ENCODE results near the gene CTNNAL1. TPM values are rescaled to one million over a fixed set of nuclear protein-coding genes. Genes with fewer than 3 reads are reported as not detected.
A peak's percentile ranks its signal among the peaks of the same experiment; 100 is the strongest.
"Not testable (repeated sequence)": the region's sequence is repeated elsewhere in the genome, so short reads cannot be mapped to it uniquely, and the experiment has no call there.

CTNNAL1 gene
- total RNA-seq, 2 donors from 2014 or later, result 22.4 to 30.2 TPM

- no peaks in the 10 kb centered on the region for H3K36me3 ChIP-seq
- no peak overlapping the region for H3K9ac ChIP-seq (ENCODE audit: low read depth in 2 of 2, low read length in 2 of 2)
- H3K4me1 ChIP-seq, result peaks cover 8% of the 10 kb centered on the region
- intact Hi-C loops (cut with DNase I), result no loop called here
- H3K27ac ChIP-seq, result no peak overlapping the region
- no peaks in the 10 kb centered on the region for H3K9me3 ChIP-seq
- no peak for TF ChIP-seq CTCF (IDR thresholded peaks at IDR 0.05)
- no peak for DNase-seq
- H3K4me3 ChIP-seq, result no peak overlapping the region
- no peaks in the 10 kb centered on the region for H3K27me3 ChIP-seq
These were observed 84.9 kb downstream of the CTNNAL1 start for GRCh38 chr9:108928386-108928785.

GRCh38 chr9:108924466-108924865 lies 88.8 kb downstream of the CTNNAL1 start:
- Histone ChIP-seq H3K27ac (no peak overlapping the region), H3K9me3 (no peaks in the 10 kb centered on the region), H3K27me3 (no peaks in the 10 kb centered on the region), H3K9ac (ENCODE audit: low read depth in 2 of 2, low read length in 2 of 2) (no peak overlapping the region), H3K4me1 (no peaks in the 10 kb centered on the region), H3K36me3 (no peaks in the 10 kb centered on the region), H3K4me3 (no peak overlapping the region)
- no peak for DNase-seq
- no peak for TF ChIP-seq CTCF (IDR thresholded peaks at IDR 0.05)
- intact Hi-C loops (cut with DNase I), result no loop called here

- DNase-seq, result no peak
- Histone ChIP-seq H3K9ac (ENCODE audit: low read depth in 2 of 2, low read length in 2 of 2) (no peak overlapping the region), H3K4me1 (no peaks in the 10 kb centered on the region), H3K27me3 (no peaks in the 10 kb centered on the region), H3K27ac (no peak overlapping the region), H3K4me3 (no peak overlapping the region), H3K36me3 (no peaks in the 10 kb centered on the region), H3K9me3 (no peaks in the 10 kb centered on the region)
- no peak for TF ChIP-seq CTCF (IDR thresholded peaks at IDR 0.05)
- intact Hi-C loops (cut with DNase I), result no loop called here
These were observed 92.1 kb downstream of the CTNNAL1 start for GRCh38 chr9:108921200-108921599.

GRCh38 chr9:108920401-108920800 lies 92.9 kb downstream of the CTNNAL1 start:
- H3K4me1 ChIP-seq; H3K27me3 ChIP-seq; intact Hi-C loops (cut with DNase I); DNase-seq; H3K36me3 ChIP-seq; H3K9me3 ChIP-seq; H3K9ac ChIP-seq (ENCODE audit: low read depth in 2 of 2, low read length in 2 of 2); H3K4me3 ChIP-seq; H3K27ac ChIP-seq: not testable (repeated sequence)

GRCh38 chr9:108919517-108919916 lies 93.8 kb downstream of the CTNNAL1 start:
- Histone ChIP-seq H3K9me3 (no peaks in the 10 kb centered on the region), H3K27me3 (no peaks in the 10 kb centered on the region), H3K4me3 (no peak overlapping the region), H3K4me1 (no peaks in the 10 kb centered on the region), H3K36me3 (no peaks in the 10 kb centered on the region), H3K9ac (ENCODE audit: low read depth in 2 of 2, low read length in 2 of 2) (no peak overlapping the region), H3K27ac (no peak overlapping the region)
- no peak for TF ChIP-seq CTCF (IDR thresholded peaks at IDR 0.05)
- DNase-seq, result peak; percentile 30
- intact Hi-C loops (cut with DNase I), result no loop called here

- no peaks in the 10 kb centered on the region for H3K27me3 ChIP-seq
- DNase-seq, result no peak
- H3K9me3 ChIP-seq, result no peaks in the 10 kb centered on the region
- H3K36me3 ChIP-seq, result no peaks in the 10 kb centered on the region
- no peak overlapping the region for H3K27ac ChIP-seq
- no peak for TF ChIP-seq CTCF (IDR thresholded peaks at IDR 0.05)
- H3K9ac ChIP-seq (ENCODE audit: low read depth in 2 of 2, low read length in 2 of 2), result no peak overlapping the region
- H3K4me1 ChIP-seq, result no peaks in the 10 kb centered on the region
- intact Hi-C loops (cut with DNase I), result no loop called here
- H3K4me3 ChIP-seq, result no peak overlapping the region
These were observed 99.9 kb downstream of the CTNNAL1 start for GRCh38 chr9:108913391-108913790.
